Caco-2 (cell line): ENCODE data around the gene CHERP. TPM values are rescaled to one million over a fixed set of nuclear protein-coding genes. Genes with fewer than 3 reads are reported as not detected.

ENCODE experiments used
- BruUV-seq: library from RNA; stranded (reverse); fragments of 400-500 nt; replicated peaks from 2 replicates; lab custom pipeline; 2021; lab: Mats Ljungman, UMichigan
- CTCF ChIA-PET: fragments of 300-600 bp; sonication (Branson Sonifier 250); formaldehyde crosslinking; loops from one replicate; lab custom pipeline; 2022; ENCODE audit warnings: antibody characterized with exemption; lab: Charles Lee
- POLR2A ChIA-PET: fragments of 300-600 bp; sonication (Branson Sonifier 250); formaldehyde crosslinking; loops from one replicate; lab custom pipeline; 2022; ENCODE audit warnings: antibody characterized with exemption; lab: Charles Lee
- DNase-seq, 2 experiments: peaks; one replicate each; pipeline versions ENCODE4 v3.0.0 to v3.0.0-alpha.2; 2020 to 2022
- H3K27me3 ChIP-seq: replicated peaks from 2 replicates; pipeline ENCODE4 v1.6.0; 2011; ENCODE audit warnings: low read length; ENCODE audit not compliant: control insufficient read depth, insufficient read depth
- H3K36me3 ChIP-seq: 2 replicates; pipeline ENCODE4 v1.5.1; 2011; ENCODE audit warnings: low read length; ENCODE audit not compliant: control insufficient read depth, insufficient read depth
- H3K4me1 ChIP-seq: fragments of 250-450 bp; sonication (Bioruptor Pico); 2 replicates; pipeline ENCODE4 v1.5.1; 2020; ENCODE audit warnings: mild to moderate bottlenecking
- H3K4me3 ChIP-seq: 2 replicates; pipeline ENCODE4 v1.5.1; 2011; ENCODE audit warnings: low read depth, mild to moderate bottlenecking, control low read depth, low read length
- H3K9me3 ChIP-seq: fragments of 250-450 bp; sonication (Bioruptor Pico); 2 replicates; pipeline ENCODE4 v1.5.1; 2020; ENCODE audit warnings: mild to moderate bottlenecking, moderate library complexity
- H3K27ac Mint-ChIP-seq: one replicate; pipeline ENCODE4 v1.8.0; 2022; ENCODE audit warnings: mixed read lengths; ENCODE audit not compliant: unreplicated experiment
- H3K27me3 Mint-ChIP-seq: one replicate; pipeline ENCODE4 v1.8.0; 2022; ENCODE audit warnings: mixed read lengths; ENCODE audit not compliant: insufficient read depth, unreplicated experiment
- H3K36me3 Mint-ChIP-seq: one replicate; pipeline ENCODE4 v1.8.0; 2022; ENCODE audit warnings: mild to moderate bottlenecking, mixed read lengths; ENCODE audit not compliant: insufficient read depth, unreplicated experiment
- H3K4me1 Mint-ChIP-seq: one replicate; pipeline ENCODE4 v1.8.0; 2022; ENCODE audit warnings: low read depth, mixed read lengths; ENCODE audit not compliant: unreplicated experiment
- H3K4me3 Mint-ChIP-seq: one replicate; pipeline ENCODE4 v1.8.0; 2022; ENCODE audit warnings: mild to moderate bottlenecking, moderate library complexity, mixed read lengths; ENCODE audit not compliant: unreplicated experiment
- H3K9me3 Mint-ChIP-seq: one replicate; pipeline ENCODE4 v1.8.0; 2022; ENCODE audit warnings: mixed read lengths; ENCODE audit not compliant: unreplicated experiment
- CTCF ChIP-seq, 2 experiments: fragments of 200-600 bp in 1 of 2; IDR thresholded peaks; 1 replicate in 1 of 2; 2 replicates in 1 of 2; pipeline versions ENCODE4 v1.5.1 to v1.8.0; 2011 to 2022; ENCODE audit warnings: antibody characterized with exemption in 1 of 2, control low read depth in 1 of 2, inconsistent platforms in 1 of 2, low read depth in 1 of 2, low read length in 1 of 2, mild to moderate bottlenecking in 1 of 2, moderate library complexity in 1 of 2; ENCODE audit not compliant: insufficient read depth in 1 of 2, severe bottlenecking in 1 of 2, unreplicated experiment in 1 of 2
- intact Hi-C: fragments of 100-400 bp; cut with micrococcal nuclease; formaldehyde crosslinking; loops from one replicate; pipeline ENCODE4 v1.10.0; 2022; ENCODE audit not compliant: unreplicated experiment
- total RNA-seq: library from RNA; stranded (reverse); gene quantifications from 2 replicates; pipeline ENCODE4 v1.2.3, GENCODE V29; 2022

The CHERP gene
- total RNA-seq, 1 experiment from 2014 or later, result 66.1 TPM

- BruUV-seq, result no TSS peak
- peaks cover 6% of the 10 kb centered on the region for H3K36me3 ChIP-seq
- no peaks in the 10 kb centered on the region for H3K27me3 ChIP-seq
- no peaks in the 10 kb centered on the region for H3K4me1 Mint-ChIP-seq
- no peaks in the 10 kb centered on the region for H3K27me3 Mint-ChIP-seq
- no peak for TF ChIP-seq CTCF (IDR thresholded peaks at IDR 0.05; ENCODE audit: insufficient read depth in 1 of 2, low read depth in 1 of 2, low read length in 1 of 2, severe bottlenecking in 1 of 2, unreplicated experiment in 1 of 2)
- no peak overlapping the region for H3K27ac Mint-ChIP-seq
- no peak for DNase-seq
- ChIA-PET POLR2A (no interaction called here), CTCF (no interaction called here)
- H3K9me3 Mint-ChIP-seq, result no peaks in the 10 kb centered on the region
- H3K9me3 ChIP-seq, result no peaks in the 10 kb centered on the region
- H3K4me3 Mint-ChIP-seq, result no peak overlapping the region
- H3K4me3 ChIP-seq, result no peak overlapping the region
- H3K36me3 Mint-ChIP-seq, result peaks cover 94% of the 10 kb centered on the region
- intact Hi-C loops, result no loop called here
- H3K4me1 ChIP-seq, result no peaks in the 10 kb centered on the region
Observed at GRCh38 chr19:16531380-16531669, 10.9 kb downstream of the CHERP start.

- Histone ChIP-seq H3K9me3 (no peaks in the 10 kb centered on the region), H3K36me3 (peaks cover 6% of the 10 kb centered on the region), H3K4me1 (no peaks in the 10 kb centered on the region), H3K4me3 (no peak overlapping the region), H3K27me3 (no peaks in the 10 kb centered on the region)
- Mint-ChIP-seq H3K27me3 (no peaks in the 10 kb centered on the region), H3K36me3 (peaks cover 94% of the 10 kb centered on the region), H3K4me1 (no peaks in the 10 kb centered on the region), H3K9me3 (no peaks in the 10 kb centered on the region), H3K4me3 (no peak overlapping the region), H3K27ac (no peak overlapping the region)
- no TSS peak for BruUV-seq
- no peak for TF ChIP-seq CTCF (IDR thresholded peaks at IDR 0.05; ENCODE audit: insufficient read depth in 1 of 2, low read depth in 1 of 2, low read length in 1 of 2, severe bottlenecking in 1 of 2, unreplicated experiment in 1 of 2)
- ChIA-PET CTCF (no interaction called here), POLR2A (no interaction called here)
- intact Hi-C loops, result no loop called here
- no peak for DNase-seq
Observed at GRCh38 chr19:16530540-16531379, 11.5 kb downstream of the CHERP start.

GRCh38 chr19:16529466-16530144, 12.6 kb downstream of the CHERP start:
- no peak for DNase-seq

More at GRCh38 chr19:16529466-16530144, 12.6 kb downstream of the CHERP start:
- Mint-ChIP-seq H3K4me1 (no peaks in the 10 kb centered on the region), H3K4me3 (no peak overlapping the region), H3K36me3 (peaks cover 94% of the 10 kb centered on the region), H3K27ac (no peak overlapping the region), H3K9me3 (no peaks in the 10 kb centered on the region), H3K27me3 (no peaks in the 10 kb centered on the region)
- no peak for TF ChIP-seq CTCF (IDR thresholded peaks at IDR 0.05; ENCODE audit: insufficient read depth in 1 of 2, low read depth in 1 of 2, low read length in 1 of 2, severe bottlenecking in 1 of 2, unreplicated experiment in 1 of 2)
- BruUV-seq, result no TSS peak
- Histone ChIP-seq H3K9me3 (no peaks in the 10 kb centered on the region), H3K27me3 (no peaks in the 10 kb centered on the region), H3K36me3 (peaks cover 6% of the 10 kb centered on the region; the same call in 1 of the 2 replicates), H3K4me3 (no peak overlapping the region), H3K4me1 (no peaks in the 10 kb centered on the region)
- ChIA-PET POLR2A (no interaction called here), CTCF (no interaction called here)
- intact Hi-C loops, result no loop called here
